WTC11 (cell line): ENCODE results near the gene KRTAP10-10.
"Not testable (repeated sequence)": the region's sequence is repeated elsewhere in the genome, so short reads cannot be mapped to it uniquely, and the experiment has no call there.

Experiments used
- CTCF ChIP-seq: fragments of 200-600 bp; IDR thresholded peaks from 2 replicates; pipeline ENCODE4 v1.8.0; 2022; ENCODE audit warnings: antibody characterized with exemption
- ESRRA ChIP-seq: sonication (generic); formaldehyde crosslinking; IDR thresholded peaks from 2 replicates; pipeline ENCODE4 v1.8.1; 2022; ENCODE audit warnings: mild to moderate bottlenecking, missing genetic modification reagents, borderline replicate concordance
- ZNF263 ChIP-seq: sonication (generic); formaldehyde crosslinking; IDR thresholded peaks from 2 replicates; pipeline ENCODE4 v1.8.1; 2022; ENCODE audit warnings: low read depth, mild to moderate bottlenecking, moderate library complexity, missing genetic modification reagents
- TF ChIP-seq, protein P1 (sequence below): sonication (generic); formaldehyde crosslinking; IDR thresholded peaks from 2 replicates; pipeline ENCODE4 v1.8.0; 2022; ENCODE audit warnings: mild to moderate bottlenecking, missing genetic modification reagents

GRCh38 chr21:44601091-44601490 is 36.1 kb upstream of the KRTAP10-10 start:
- TF ChIP-seq CTCF; ZNF263; ESRRA (CRISPR knock-in tag): not testable (repeated sequence)
- TF ChIP-seq, protein P1, sequence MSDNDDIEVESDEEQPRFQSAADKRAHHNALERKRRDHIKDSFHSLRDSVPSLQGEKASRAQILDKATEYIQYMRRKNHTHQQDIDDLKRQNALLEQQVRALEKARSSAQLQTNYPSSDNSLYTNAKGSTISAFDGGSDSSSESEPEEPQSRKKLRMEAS (CRISPR knock-in tag), result not testable (repeated sequence)
